GM12872 (cell line): Measurements from ENCODE around the gene RASA3.

ENCODE experiments used
- CTCF ChIP-seq: IDR thresholded peaks from 3 replicates; pipeline ENCODE4 v1.5.1; 2011; ENCODE audit warnings: low read depth, mild to moderate bottlenecking, low read length, moderate library complexity; ENCODE audit not compliant: insufficient read depth

Gene RASA3

GRCh38 chr13:113969311-113969972, 163.0 kb downstream of the RASA3 start:
- no peak for TF ChIP-seq CTCF

- TF ChIP-seq CTCF, result no peak
Measured at GRCh38 chr13:113968463-113969310, 163.7 kb downstream of the RASA3 start.

- TF ChIP-seq CTCF, result no peak
Measured at GRCh38 chr13:113967729-113968462, 164.5 kb downstream of the RASA3 start.

GRCh38 chr13:113967206-113967720, 165.2 kb downstream of the RASA3 start:
- TF ChIP-seq CTCF, result no peak

GRCh38 chr13:113965968-113966884, 166.2 kb downstream of the RASA3 start:
- no peak for TF ChIP-seq CTCF

- no peak for TF ChIP-seq CTCF
Measured at GRCh38 chr13:113965383-113965874, 167.0 kb downstream of the RASA3 start.
